Measurements from ENCODE around the gene GJA3.

Gene GJA3

GRCh38 chr13:20148501-20149183 lies 12.2 kb downstream of the GJA3 start:
- no peak for DNase-seq

GRCh38 chr13:20146381-20146780 lies 14.5 kb downstream of the GJA3 start:
- DNase-seq, result no peak

- no peak for DNase-seq
Observed at GRCh38 chr13:20145521-20145920, 15.3 kb downstream of the GJA3 start.

- DNase-seq, result no peak
Observed at GRCh38 chr13:20144141-20144850, 16.6 kb downstream of the GJA3 start.

GRCh38 chr13:20142927-20143480 lies 17.8 kb downstream of the GJA3 start:
- DNase-seq, result no peak

GRCh38 chr13:20142023-20142926 lies 18.6 kb downstream of the GJA3 start:
- DNase-seq, result no peak

GRCh38 chr13:20141238-20142022 lies 19.4 kb downstream of the GJA3 start:
- DNase-seq, result no peak

- DNase-seq, result no peak
Observed at GRCh38 chr13:20140487-20140886, 20.4 kb downstream of the GJA3 start.

- DNase-seq, result no peak
Observed at GRCh38 chr13:20137875-20138274, 23.0 kb downstream of the GJA3 start.

- DNase-seq, result no peak
Observed at GRCh38 chr13:20136781-20137703, 23.8 kb downstream of the GJA3 start.

GRCh38 chr13:20134732-20135131 lies 26.1 kb downstream of the GJA3 start:
- no peak for DNase-seq

GRCh38 chr13:20132052-20132634 lies 28.7 kb downstream of the GJA3 start:
- DNase-seq, result no peak

GRCh38 chr13:20131057-20131832 lies 29.6 kb downstream of the GJA3 start:
- no peak for DNase-seq

- DNase-seq, result no peak
Observed at GRCh38 chr13:20130652-20131051, 30.2 kb downstream of the GJA3 start.

- no peak for DNase-seq
Observed at GRCh38 chr13:20130012-20130411, 30.8 kb downstream of the GJA3 start.

- no peak for DNase-seq
Observed at GRCh38 chr13:20129076-20129475, 31.8 kb downstream of the GJA3 start.

GRCh38 chr13:20128459-20128931 lies 32.4 kb downstream of the GJA3 start:
- DNase-seq, result no peak

- DNase-seq, result no peak
Observed at GRCh38 chr13:20127562-20128458, 33.0 kb downstream of the GJA3 start.

GRCh38 chr13:20127262-20127561 lies 33.6 kb downstream of the GJA3 start:
- no peak for DNase-seq
